Ishikawa (cell line): ENCODE results near the gene DGKD.

Source experiments
- CEBPB ChIP-seq: IDR thresholded peaks from 2 replicates; pipeline ENCODE4 v1.6.1; 2012
- CREB1 ChIP-seq: IDR thresholded peaks from 2 replicates; pipeline ENCODE4 v1.6.1; 2012; ENCODE audit warnings: low read depth
- EGR1 ChIP-seq: IDR thresholded peaks from 2 replicates; pipeline ENCODE4 v1.6.1; 2012
- EP300 ChIP-seq: IDR thresholded peaks from 2 replicates; pipeline ENCODE4 v1.6.1; 2012; ENCODE audit warnings: borderline replicate concordance
- FOXM1 ChIP-seq: IDR thresholded peaks from 2 replicates; pipeline ENCODE4 v1.6.1; 2012; ENCODE audit warnings: low read depth, borderline replicate concordance
- MAX ChIP-seq: IDR thresholded peaks from 2 replicates; pipeline ENCODE4 v1.6.1; 2012
- NFIC ChIP-seq: IDR thresholded peaks from 2 replicates; pipeline ENCODE4 v1.6.1; 2012
- RAD21 ChIP-seq: IDR thresholded peaks from 2 replicates; pipeline ENCODE4 v1.6.1; 2012; ENCODE audit warnings: low read depth
- REST ChIP-seq: IDR thresholded peaks from 2 replicates; pipeline ENCODE4 v1.6.1; 2012; ENCODE audit warnings: low read depth, mild to moderate bottlenecking
- TAF1 ChIP-seq: IDR thresholded peaks from 2 replicates; pipeline ENCODE4 v1.6.1; 2012; ENCODE audit warnings: low read depth, mild to moderate bottlenecking
- TCF12 ChIP-seq: IDR thresholded peaks from 2 replicates; pipeline ENCODE4 v1.6.1; 2012; ENCODE audit warnings: low read depth
- TEAD4 ChIP-seq: IDR thresholded peaks from 2 replicates; pipeline ENCODE4 v1.6.1; 2012
- USF1 ChIP-seq: IDR thresholded peaks from 2 replicates; pipeline ENCODE4 v1.6.1; 2012
- YY1 ChIP-seq: IDR thresholded peaks from 2 replicates; pipeline ENCODE4 v1.6.1; 2012; ENCODE audit warnings: low read depth
- ZBTB7A ChIP-seq: IDR thresholded peaks from 2 replicates; pipeline ENCODE4 v1.6.1; 2012; ENCODE audit warnings: low read depth

The DGKD gene

GRCh38 chr2:233421091-233421816, 67.0 kb downstream of the DGKD start:
- no peak for TF ChIP-seq FOXM1
- TF ChIP-seq USF1 = no peak
- no peak for TF ChIP-seq EP300
- TF ChIP-seq ZBTB7A = no peak
- no peak for TF ChIP-seq YY1
- TF ChIP-seq MAX = no peak
- no peak for TF ChIP-seq CREB1

GRCh38 chr2:233422050-233422639, 67.9 kb downstream of the DGKD start:
- TF ChIP-seq MAX = peak; percentile 98
- TF ChIP-seq CEBPB = no peak
- no peak for TF ChIP-seq EGR1
- TF ChIP-seq CREB1 = no peak
- no peak for TF ChIP-seq REST
- TF ChIP-seq NFIC = peak; percentile 17; the same call in 1 of the 2 replicates
- peak; percentile 57 for TF ChIP-seq TCF12
- TF ChIP-seq YY1 = peak; percentile 59
- 0 out of 2 replicates have a peak, but pooled peaks have one; percentile 18 for TF ChIP-seq TEAD4
- TF ChIP-seq USF1 = peak; percentile 81
- no peak for TF ChIP-seq TAF1
- no peak for TF ChIP-seq ZBTB7A
- TF ChIP-seq FOXM1 = no peak
- TF ChIP-seq RAD21 = peak; percentile 15; the same call in 1 of the 2 replicates
- TF ChIP-seq EP300 = peak; percentile 48; the same call in 1 of the 2 replicates

- TF ChIP-seq EGR1 = no peak
- no peak for TF ChIP-seq MAX
- TF ChIP-seq TCF12 = no peak
- no peak for TF ChIP-seq NFIC
- TF ChIP-seq TAF1 = no peak
- TF ChIP-seq EP300 = no peak
- TF ChIP-seq YY1 = no peak
- no peak for TF ChIP-seq FOXM1
- no peak; the same call in 1 of the 2 replicates for TF ChIP-seq CEBPB
Observed at GRCh38 chr2:233422649-233423551, 68.6 kb downstream of the DGKD start.

GRCh38 chr2:233423552-233423860, 69.2 kb downstream of the DGKD start:
- TF ChIP-seq EGR1 (no peak), CEBPB (no peak)

- TF ChIP-seq EP300 (no peak), NFIC (no peak), TEAD4 (no peak), ZBTB7A (no peak), REST (no peak), FOXM1 (no peak), YY1 (no peak), TAF1 (no peak), EGR1 (no peak), TCF12 (no peak), CREB1 (no peak), USF1 (no peak), MAX (no peak), RAD21 (no peak), CEBPB (no peak)
Observed at GRCh38 chr2:233424154-233424951, 70.1 kb downstream of the DGKD start.
